ENCODE measurements around the gene SCCPDH. TPM values are rescaled to one million over a fixed set of nuclear protein-coding genes. Genes with fewer than 3 reads are reported as not detected.
"Not testable (repeated sequence)": the region's sequence is repeated elsewhere in the genome, so short reads cannot be mapped to it uniquely, and the experiment has no call there.

Gene SCCPDH
- total RNA-seq, 2 experiments from 2014 or later, result 21.5 to 22.5 TPM

DNA sequence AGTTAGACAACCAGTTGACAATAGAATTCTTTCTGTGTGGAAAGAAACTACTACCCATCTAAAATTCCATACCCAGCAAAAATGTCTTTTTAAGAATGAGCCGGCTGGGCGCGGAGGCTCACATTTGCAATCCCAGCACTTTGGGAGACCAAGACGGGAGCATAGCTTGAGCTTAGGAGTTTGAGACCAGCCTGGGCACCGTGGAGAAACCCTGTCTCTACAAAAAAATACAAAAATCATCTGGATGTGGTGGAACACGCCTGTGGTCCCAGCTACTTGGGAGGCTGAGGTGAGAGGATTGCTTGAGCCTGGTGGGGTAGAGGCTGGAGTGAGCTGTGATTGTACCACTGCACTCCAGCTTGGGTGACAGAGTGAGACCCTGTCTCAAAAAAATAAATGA is 79.2 kb downstream of the SCCPDH start:
- Mint-ChIP-seq H3K27me3 (no peaks in the 10 kb centered on the region), H3K9me3 (no peaks in the 10 kb centered on the region), H3K4me1 (ENCODE audit: low read depth) (no peaks in the 10 kb centered on the region), H3K27ac (no peak overlapping the region), H3K36me3 (no peaks in the 10 kb centered on the region), H3K4me3 (no peak overlapping the region)
- no peak for DNase-seq
- ChIA-PET CTCF (no interaction called here), POLR2A (interaction anchor here (0.6 kb wide), 1 partner anchor 141 kb away, joined by 3 read pairs; no protein-coding TSS in a partner anchor)
- intact Hi-C loops (cut with micrococcal nuclease), result no loop called here

DNA sequence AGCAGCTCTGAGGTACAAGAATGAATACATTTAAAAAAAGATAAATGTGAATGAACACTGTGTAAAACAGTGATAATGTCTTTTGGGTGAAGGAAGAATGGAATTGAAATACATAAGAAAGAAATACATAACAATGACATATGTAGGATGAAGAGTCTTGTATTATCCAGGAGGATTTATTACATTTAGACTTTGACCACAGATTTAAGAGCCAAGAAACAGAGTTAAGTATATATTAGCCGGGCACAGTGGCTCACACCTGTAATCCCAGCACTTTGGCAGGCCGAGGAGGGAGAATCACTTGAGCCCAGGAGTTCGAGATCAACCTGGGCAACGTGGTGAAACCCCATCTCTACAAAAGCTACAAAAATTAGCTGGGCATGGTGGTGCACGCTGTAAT is 79.7 kb downstream of the SCCPDH start:
- H3K36me3 Mint-ChIP-seq, result no peaks in the 10 kb centered on the region
- no peak overlapping the region for H3K4me3 Mint-ChIP-seq
- no peak for DNase-seq
- POLR2A ChIA-PET, result no interaction called here
- H3K27me3 Mint-ChIP-seq, result no peaks in the 10 kb centered on the region
- H3K27ac Mint-ChIP-seq, result no peak overlapping the region
- H3K4me1 Mint-ChIP-seq (ENCODE audit: low read depth), result no peaks in the 10 kb centered on the region
- H3K9me3 Mint-ChIP-seq, result no peaks in the 10 kb centered on the region
- CTCF ChIA-PET, result no interaction called here
- intact Hi-C loops (cut with micrococcal nuclease), result no loop called here

- H3K27ac Mint-ChIP-seq, result no peak overlapping the region
- H3K4me1 Mint-ChIP-seq (ENCODE audit: low read depth), result no peaks in the 10 kb centered on the region
- CTCF ChIA-PET, result no interaction called here
- H3K36me3 Mint-ChIP-seq, result no peaks in the 10 kb centered on the region
- H3K27me3 Mint-ChIP-seq, result no peaks in the 10 kb centered on the region
- H3K4me3 Mint-ChIP-seq, result no peak overlapping the region
- no peak for DNase-seq
- POLR2A ChIA-PET, result no interaction called here
- intact Hi-C loops (cut with micrococcal nuclease), result no loop called here
- H3K9me3 Mint-ChIP-seq, result no peaks in the 10 kb centered on the region
Measured at GRCh38 chr1:246805135-246805716, 81.0 kb downstream of the SCCPDH start.

DNA sequence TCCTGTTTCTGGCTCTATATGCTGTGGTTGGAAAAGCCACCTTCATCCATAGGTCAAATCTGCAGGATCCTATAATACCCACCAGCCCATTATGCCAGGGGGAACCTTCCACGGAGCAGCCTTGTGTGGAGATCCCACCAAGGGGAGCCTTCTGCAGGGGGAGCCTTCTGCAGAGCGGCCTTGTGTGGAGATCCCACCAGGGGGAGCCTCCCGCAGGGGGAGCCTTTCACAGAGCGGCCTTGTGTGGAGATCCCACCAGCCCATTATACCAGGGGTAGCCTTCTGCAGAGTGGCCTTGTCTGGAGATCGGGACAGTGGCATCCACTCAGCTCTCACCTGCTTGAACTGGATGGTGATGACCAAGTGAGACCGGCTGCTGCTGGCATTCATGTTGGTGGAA is 85.3 kb downstream of the SCCPDH start:
- ChIA-PET CTCF (interaction anchor here (0.7 kb wide), 1 partner anchor 684 kb away, joined by 3 read pairs; no protein-coding TSS in a partner anchor), POLR2A (no interaction called here)
- intact Hi-C loops (cut with micrococcal nuclease), result no loop called here
- Mint-ChIP-seq H3K27ac (no peak overlapping the region), H3K27me3 (peaks cover 7% of the 10 kb centered on the region), H3K4me1 (ENCODE audit: low read depth) (no peaks in the 10 kb centered on the region), H3K9me3 (no peaks in the 10 kb centered on the region), H3K36me3 (no peaks in the 10 kb centered on the region), H3K4me3 (no peak overlapping the region)
- no peak for DNase-seq

DNA sequence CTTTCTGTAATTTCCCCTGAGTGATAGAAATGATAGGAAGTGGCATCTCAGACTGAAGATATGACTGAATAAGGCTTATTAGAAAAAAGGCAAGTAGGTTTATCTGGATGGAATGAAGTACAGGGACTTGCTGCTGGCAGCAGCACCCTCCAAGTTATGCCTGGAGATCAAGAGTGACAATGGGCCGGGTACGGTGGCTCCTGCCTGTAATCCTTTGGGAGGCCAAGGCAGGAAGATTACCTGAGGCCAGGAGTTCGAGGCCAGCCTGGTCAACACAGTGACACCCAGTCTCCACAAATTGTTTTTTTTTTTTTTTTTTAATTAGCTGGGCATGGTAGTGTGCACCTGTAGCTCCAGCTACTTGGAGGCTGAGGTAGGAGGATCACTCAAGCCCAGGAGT is 87.8 kb downstream of the SCCPDH start:
- Mint-ChIP-seq H3K27me3 (peaks cover 15% of the 10 kb centered on the region), H3K27ac (no peak overlapping the region), H3K9me3 (no peaks in the 10 kb centered on the region), H3K4me1 (ENCODE audit: low read depth) (no peaks in the 10 kb centered on the region), H3K4me3 (no peak overlapping the region), H3K36me3 (no peaks in the 10 kb centered on the region)
- no peak for DNase-seq
- ChIA-PET POLR2A (no interaction called here), CTCF (no interaction called here)
- intact Hi-C loops (cut with micrococcal nuclease), result no loop called here

- H3K4me3 Mint-ChIP-seq; H3K9me3 Mint-ChIP-seq; intact Hi-C loops (cut with micrococcal nuclease); H3K27ac Mint-ChIP-seq; POLR2A ChIA-PET; DNase-seq; H3K36me3 Mint-ChIP-seq; H3K4me1 Mint-ChIP-seq (ENCODE audit: low read depth); CTCF ChIA-PET: not testable (repeated sequence)
- peaks cover 15% of the 10 kb centered on the region for H3K27me3 Mint-ChIP-seq
Measured at GRCh38 chr1:246813325-246813724, 89.1 kb downstream of the SCCPDH start.

DNA sequence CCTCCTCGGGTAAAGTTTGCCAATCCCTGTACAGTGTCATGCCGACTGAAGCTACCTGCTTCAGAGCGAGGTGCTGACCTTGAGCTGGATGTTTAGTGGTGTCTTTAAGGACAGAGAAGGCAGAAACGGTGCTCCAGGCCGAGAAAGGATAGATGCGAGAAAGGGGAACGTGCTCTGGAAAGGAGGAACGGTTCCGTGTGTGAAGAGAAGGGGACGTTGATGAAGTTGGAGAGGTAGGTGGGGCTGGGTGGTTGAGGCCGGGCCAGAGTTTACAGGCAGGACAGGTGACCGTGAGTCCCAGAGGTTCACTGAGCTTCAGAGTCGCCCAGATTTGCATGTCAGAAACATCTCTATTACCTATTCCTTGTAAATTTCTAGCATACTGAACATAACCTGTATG is 90.7 kb downstream of the SCCPDH start:
- intact Hi-C loops (cut with micrococcal nuclease), result no loop called here
- POLR2A ChIA-PET, result no interaction called here

GRCh38 chr1:246815693-246816270 is 91.6 kb downstream of the SCCPDH start:
- Mint-ChIP-seq H3K4me3 (no peak overlapping the region), H3K9me3 (no peaks in the 10 kb centered on the region), H3K36me3 (no peaks in the 10 kb centered on the region), H3K27me3 (peaks cover 18% of the 10 kb centered on the region), H3K27ac (no peak overlapping the region), H3K4me1 (ENCODE audit: low read depth) (peaks cover 3% of the 10 kb centered on the region)
- ChIA-PET POLR2A (no interaction called here), CTCF (no interaction called here)
- intact Hi-C loops (cut with micrococcal nuclease), result no loop called here
- DNase-seq, result no peak

More for the DNA sequence above, 90.7 kb downstream of the SCCPDH start:
- H3K36me3 Mint-ChIP-seq, result no peaks in the 10 kb centered on the region
- no peaks in the 10 kb centered on the region for H3K4me1 Mint-ChIP-seq (ENCODE audit: low read depth)
- peaks cover 15% of the 10 kb centered on the region for H3K27me3 Mint-ChIP-seq
- H3K9me3 Mint-ChIP-seq, result no peaks in the 10 kb centered on the region
- no peak for DNase-seq
- CTCF ChIA-PET, result no interaction called here
- no peak overlapping the region for H3K4me3 Mint-ChIP-seq
- H3K27ac Mint-ChIP-seq, result no peak overlapping the region

Other genes starting within 250 kb of the SCCPDH start
- 10 to 100 TPM; 16.6 to 20.2 TPM for gene SMYD3, start 217.1 kb upstream of the SCCPDH start, total RNA-seq
- 10 to 100 TPM; 13.6 to 14.5 TPM for gene TFB2M, start 158.1 kb upstream of the SCCPDH start, total RNA-seq
- 10 to 100 TPM; 25.9 TPM for gene CNST, start 158.0 kb upstream of the SCCPDH start, total RNA-seq
- gene AHCTF1, start 207.5 kb downstream of the SCCPDH start, total RNA-seq, result 10 to 100 TPM; 35.8 to 40.3 TPM

Measured in activated CD4-positive, alpha-beta memory T cell treated with anti-CD3 and anti-CD28 coated beads for 36 hours (primary cell).